EL (cell line): ENCODE measurements around the gene STK24.

Source experiments
- DNase-seq: peaks from one replicate; pipeline ENCODE4 v3.0.0-alpha.2; 2016

STK24 gene

DNA sequence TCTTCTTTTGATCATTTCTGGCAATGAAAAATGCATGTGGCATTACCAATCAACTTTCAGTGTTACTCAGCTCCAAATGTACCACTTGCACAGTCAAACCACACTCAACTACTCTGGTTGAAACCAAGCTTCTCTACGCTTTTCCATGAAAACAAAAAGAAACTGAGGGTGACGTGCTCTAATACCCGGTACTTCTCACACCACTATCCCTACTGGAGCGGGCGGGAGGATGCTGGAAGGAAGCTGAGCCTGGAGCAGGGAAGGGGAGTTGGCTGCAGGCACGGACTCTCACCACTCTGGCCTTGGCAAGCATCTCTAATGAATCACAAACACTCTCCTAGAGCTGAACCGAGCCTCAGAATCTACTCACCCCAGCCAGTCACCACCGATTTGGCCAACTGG, 48.2 kb downstream of the STK24 start:
- DNase-seq = no peak

DNA sequence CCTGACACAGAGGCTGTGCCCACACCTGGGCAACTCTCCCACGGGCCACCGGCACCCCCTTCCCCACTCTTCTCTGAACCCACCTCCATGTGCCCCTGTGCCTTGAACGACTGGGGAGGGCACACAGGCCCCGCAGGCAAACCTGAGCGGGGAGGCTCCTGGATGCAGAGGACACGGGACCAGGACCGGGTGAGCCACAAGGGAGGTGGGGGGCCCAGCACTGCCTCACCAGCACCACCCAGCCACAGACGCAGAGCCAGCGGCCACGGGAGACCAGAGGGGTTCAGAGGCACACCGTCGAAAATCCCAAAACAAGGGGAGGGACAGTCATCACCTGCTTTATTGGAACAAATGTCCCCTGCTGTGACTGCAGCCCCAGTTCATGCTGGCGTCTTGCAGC, 49.4 kb downstream of the STK24 start:
- no peak for DNase-seq

DNA sequence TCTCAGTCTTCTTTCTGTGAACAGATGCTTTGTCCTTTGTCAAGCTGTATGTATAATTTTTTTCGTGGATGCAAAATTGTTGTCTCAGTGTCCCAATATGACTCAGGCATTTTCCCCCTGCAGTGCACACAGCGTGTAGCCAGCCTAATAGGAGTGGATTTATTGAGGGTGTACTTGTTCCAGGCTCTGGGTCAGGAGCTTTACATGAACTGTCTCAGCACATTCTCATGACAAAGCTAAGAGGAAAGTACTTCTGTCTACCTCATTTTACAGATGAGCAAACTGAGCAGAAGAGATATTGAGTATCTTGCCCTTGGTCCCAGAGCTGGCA, 50.8 kb downstream of the STK24 start:
- no peak for DNase-seq

DNA sequence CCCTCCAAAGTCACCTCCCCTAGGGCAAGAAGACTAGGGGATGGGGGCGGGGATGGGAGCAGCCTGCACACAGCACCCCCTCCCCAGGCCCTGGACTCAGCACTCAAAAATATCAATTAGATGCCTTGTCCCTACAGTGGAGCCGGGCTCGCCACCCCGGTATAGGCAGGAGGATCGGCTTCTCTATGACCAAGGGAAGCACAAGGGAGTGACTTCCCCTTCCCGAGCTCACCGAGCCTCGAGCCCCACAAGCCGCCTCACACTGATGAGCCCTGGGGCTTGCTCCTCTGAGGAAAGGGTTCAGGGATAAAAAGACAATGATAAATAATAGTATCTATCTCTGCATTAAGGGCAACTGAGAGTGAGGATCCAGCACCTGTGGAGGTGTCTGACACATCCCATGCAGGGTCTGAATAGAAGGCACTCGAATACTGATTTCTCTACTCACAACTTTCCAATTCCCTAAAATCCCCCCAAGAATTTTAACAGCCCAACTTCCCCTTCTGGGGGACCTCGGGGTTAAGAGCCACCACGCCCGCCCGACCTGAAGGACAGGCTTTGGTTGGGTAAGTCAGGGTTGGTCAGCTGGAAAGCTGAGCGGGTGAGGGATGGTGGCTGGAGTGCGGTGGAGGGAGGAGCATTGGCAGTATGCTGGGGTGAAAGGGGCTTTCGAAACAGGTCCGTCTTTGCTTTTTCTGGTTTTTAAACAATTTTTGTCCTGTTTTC, 51.3 kb downstream of the STK24 start:
- DNase-seq = no peak

DNA sequence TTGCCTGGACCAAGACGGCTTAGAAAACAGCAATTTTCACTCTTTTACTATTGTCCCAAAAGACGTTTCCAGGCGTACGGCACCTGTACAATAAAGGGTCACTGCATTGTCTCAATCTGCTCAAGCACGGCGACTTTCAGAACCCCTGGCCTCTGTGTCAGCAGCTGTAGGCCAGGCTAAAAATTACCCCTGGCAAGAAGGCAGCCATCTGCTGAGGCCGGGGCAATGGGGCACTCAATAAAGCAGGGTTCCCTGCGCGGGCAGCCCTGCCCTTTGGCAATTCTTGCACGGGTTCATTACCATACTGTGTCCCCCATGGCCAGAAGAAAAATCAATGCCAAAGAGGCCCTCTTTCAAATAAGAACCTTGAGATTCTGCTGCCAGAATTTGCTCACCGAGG, 52.1 kb downstream of the STK24 start:
- no peak for DNase-seq

DNA sequence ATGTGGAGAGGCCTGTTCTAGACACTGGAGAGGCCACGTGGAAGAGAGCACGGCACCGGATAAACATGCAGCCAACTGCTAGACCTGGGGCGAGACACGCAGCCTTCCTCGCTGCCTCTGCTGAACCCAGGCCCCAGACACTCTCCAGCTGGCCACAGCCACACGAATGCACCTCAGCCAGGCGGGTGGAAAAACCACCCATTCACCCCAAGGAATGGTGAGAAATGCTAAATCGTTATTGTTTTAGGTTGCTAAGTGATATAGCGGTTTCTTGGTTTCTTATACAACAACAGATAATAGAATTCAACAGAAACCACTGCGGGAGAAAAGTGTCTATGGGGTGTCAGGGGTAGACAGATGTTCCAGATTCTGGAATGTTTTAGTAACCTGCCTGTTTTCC, 52.5 kb downstream of the STK24 start:
- no peak for DNase-seq

DNA sequence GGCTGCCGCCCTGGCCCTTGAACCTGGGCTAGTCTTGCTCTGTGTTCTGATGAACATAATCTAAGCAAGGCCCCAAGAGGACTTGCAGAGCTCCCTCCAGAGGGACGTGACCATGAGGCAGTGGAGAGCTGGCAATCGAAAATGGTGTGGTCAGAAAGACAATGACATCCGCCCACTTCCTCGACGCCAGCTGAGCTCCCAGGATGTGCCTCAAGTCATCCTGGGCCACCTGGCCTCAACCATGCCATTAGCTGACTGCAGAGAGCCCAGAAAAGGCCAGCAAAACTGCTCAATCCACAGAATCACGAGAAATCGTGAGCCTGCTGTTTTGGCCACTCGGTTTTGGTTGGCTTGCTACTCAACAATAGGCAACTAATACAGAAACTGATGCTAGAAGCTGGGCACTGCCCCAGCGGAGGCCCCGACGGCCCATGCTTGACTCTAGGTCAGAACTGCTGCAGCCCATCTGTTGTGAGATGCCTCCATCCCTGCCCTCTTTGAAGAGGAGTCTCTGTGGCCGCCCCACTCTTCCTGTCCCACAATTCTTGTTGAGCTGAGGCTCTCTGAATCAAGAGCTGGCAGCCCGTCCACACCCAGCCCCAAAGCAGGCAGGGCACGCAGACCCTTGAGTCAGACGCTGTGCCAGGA, 53.3 kb downstream of the STK24 start:
- DNase-seq = no peak

DNA sequence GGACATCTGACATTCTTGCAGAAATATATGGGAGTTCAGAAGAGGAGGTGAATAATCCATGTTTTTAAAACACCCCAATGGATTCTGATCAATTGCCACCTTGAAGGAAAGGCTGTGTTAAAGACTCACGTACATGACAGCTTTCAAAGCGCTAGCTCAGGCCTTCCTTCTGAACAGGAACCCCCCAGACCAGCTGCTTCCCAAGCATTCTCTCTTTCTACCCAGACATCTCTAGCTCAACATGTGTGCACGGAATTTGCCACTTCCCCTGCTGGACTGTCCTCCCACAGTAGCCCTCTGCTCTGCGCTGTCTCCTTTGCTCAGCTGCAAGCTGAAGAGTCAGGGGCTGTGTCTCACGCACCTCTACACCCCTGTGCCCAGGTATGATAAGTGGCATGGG, 54.5 kb downstream of the STK24 start:
- DNase-seq = no peak

DNA sequence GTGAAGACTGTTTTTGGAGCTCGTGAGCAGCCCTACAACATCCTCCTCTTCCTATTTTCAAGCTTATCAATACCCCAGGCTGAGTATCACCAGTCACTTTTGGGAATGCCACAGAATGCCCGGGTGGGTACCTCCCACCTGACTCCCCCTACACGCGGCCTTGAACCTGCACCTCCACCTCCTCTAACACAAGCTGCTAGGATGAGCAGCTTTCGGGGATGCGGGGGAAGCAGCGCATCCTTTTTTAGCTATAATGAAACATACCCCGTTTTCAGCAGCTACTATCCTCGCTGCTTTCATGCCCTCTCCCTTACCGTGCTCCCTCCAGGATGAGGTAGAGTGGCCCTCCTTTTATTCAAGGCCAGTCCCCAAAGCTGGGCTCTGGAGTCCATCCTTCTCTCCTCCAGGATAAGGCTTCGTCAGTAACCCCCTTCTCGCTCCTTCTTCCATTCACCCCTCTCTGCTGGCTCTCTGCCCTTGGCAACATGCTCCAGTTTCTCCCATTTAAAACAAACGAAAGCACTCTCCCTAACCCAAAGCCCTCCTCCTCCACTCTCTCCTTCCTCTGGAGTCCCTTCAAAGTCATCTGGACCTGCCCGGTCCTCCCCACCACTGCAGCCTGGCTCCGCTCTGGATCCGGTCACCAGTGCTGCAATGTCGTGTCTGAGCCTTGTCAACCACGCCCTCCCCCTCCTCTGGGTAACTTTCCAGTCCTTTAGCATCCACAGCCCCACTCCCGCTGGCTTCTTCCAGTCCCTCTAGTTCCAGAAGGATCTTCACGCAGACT, 55.3 kb downstream of the STK24 start:
- DNase-seq = no peak

DNA sequence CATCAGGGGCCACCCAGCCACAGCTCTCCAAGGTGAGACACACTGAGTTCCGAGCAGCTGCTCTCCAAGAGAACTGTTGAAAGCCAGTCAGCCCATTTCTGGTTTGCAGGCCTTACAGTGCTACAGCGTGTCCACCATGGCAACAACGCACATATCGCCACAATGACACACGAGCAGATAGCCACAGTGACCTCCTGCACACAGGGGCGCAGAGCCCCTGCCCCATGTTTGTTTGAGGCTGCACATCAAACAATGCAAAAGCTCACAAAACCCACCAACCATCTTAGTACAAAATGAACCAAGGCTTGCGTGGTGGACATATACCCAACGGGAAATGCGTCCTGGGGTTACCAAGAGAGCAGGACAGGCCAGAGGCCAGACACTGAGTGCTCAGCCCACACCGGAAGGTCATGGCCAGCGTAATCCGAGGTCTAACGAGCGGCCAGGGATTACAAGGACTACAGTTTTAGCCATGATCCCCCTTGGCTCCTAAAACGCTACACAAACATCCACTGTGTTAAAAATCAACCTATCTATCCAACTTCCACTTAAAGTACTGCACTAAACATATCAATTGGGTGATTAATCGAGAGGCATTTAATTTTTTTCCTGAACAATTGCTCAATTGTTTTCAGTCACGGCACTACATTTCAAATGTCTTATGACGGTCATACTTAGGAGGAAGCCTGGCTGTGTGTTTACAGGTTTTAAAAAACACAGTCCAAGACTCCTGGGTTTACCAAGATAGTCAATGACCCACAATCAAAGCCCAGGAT, 56.0 kb downstream of the STK24 start:
- DNase-seq = no peak

DNA sequence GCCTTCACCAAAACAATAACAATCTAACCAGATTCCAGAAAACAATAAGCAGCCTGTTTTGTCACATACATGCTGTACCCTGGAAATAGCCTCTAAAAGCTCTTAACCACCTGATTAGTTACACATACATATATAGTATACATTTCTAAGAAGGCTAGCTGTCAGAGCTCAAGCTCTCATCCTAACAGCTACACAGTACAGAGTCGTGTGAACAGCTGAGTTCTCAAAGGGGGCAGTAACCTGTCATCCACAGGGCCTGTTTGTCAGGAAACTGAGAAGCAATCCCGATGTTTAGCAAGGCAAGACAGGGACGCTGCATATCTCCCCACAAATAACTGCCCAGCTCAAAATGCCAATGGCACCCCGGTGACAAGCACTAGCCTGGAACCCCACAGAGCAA, 56.9 kb downstream of the STK24 start:
- DNase-seq = no peak

DNA sequence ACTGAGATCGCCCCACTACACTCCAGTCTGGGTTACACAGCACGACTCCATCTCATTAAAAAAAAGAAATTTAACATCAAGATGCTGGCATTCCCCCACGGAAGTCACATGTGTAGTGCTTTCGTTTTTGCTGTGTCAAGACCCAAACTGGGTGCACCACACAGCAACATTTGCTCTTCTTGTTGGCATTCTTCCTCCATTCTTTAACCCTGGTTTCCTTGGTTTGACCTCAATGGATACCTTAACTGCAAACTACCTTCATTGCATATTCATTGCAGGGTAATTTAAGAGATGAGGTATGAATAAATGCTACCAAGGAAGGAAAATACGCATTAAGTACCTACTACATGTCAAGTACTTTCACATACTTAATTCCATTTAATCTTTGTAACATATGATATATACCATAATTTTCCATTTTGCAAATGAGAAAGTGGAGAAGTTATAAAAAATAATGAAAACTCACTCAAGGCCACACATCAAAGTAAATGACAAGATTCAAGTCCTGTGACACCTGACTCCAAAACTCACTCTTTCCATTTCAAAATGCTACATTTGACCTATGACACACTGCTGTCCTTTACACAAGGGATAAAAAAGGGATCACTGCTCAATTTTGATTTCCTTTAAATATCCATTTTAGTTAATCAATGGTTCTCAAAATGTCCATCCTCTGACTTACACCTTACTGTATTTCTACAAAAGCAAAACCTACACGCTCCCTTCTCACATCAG, 59.2 kb downstream of the STK24 start:
- DNase-seq = no peak

DNA sequence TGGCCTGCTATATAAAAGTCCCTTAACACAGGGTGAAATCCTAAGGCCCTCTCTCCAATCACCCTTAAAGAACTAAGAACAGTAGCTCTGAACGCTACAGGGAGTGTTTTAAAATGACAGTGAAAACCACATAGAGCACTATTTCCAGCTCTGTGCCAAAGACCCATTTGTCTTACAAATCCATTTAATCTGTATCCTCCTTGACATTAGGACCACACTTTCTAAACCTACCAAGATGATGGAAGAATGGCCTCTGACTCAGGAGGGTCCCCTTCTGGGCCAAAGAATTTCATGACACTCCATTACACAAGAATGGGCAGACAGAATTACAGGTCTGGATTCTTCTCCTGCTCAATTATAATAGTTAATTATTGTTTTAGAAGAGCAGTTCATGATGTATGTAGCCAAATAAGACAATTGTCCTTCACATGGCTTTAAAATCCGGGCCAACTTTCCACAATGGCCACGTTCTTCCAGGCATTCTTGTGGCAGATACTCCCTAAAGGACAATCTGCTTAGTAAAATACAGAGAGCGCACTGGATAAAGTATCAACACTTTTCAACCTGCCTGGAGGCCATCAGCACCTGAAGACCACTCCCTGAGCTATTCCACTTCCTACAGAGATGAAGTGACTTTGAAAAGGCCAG, 61.0 kb downstream of the STK24 start:
- DNase-seq = no peak

DNA sequence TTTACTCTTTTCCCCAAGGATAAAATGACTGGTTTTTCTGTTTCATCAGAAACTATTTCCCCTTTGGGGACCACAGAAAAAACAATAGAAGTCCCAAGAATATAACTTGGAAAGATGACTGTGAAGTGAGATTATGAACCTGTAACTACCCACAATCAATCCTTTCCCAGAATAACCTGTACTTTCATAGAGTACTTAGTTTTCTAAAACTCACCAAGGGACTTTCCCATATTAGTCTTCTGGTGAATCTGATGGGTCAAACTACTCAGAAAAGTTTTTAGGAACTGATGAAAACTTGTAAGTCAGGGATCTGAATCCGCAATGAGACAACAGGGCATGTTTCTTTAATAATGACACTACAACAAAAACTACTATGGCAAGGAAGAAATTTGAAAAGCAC, 62.6 kb downstream of the STK24 start:
- no peak for DNase-seq

DNA sequence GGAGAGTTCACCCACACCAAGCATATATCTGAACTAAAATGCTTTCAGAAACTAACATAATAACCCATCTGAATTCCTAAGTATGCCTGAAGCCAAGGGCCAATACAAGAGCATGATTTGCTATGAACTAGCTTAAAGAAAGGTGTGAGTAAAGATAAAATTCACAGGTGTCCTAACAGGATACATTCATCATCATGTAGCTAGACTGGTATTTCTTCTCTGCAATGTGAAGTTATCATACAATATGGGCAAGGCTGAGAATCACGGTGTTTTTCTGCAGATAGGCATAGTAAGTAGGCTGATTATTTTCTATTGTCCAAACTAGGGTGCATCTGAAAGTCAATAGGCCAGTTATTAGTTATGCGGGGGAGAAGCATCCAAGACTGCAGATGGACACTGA, 63.1 kb downstream of the STK24 start:
- no peak for DNase-seq

DNA sequence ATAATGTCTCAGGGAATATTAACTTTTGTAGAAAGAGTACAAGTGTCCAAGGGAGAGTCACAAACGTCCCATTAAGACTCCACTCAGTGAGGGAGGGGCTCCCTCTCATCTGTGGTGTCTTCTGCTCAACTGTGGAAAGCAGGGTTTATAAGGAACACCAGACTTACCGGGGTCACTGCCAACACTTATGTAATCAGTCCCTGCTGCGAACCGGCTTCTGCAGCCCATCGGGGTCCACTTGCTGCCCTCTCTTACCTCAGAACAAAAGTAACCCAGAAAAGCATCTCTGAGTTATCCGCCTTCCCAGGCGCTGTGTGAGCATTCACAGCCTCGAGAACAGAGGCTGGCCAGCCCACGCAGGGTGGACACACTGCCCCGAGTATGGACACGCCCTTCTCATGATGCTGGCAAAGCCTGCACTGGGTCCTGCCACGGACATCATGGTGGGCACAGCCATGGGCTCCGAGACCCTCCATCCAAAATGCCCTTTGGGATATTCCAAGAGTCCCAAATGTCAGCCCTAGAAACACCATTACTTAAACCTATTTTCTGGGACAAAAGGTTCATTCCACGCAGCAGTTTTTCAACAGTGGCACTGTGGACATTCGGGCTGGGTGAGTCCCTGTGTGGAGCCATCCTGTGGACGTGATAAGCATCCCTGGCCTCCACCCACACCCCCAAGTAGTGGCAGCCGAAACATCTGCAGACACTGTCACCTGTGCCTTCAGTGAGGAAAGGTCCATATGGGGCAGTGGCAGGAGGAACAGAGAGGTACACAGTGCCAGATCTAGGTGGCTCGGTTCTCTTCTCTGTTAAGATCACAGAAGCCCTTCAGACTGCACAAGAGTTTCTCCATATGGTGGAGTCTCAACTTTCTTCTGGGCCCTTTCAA, 63.9 kb downstream of the STK24 start:
- no peak for DNase-seq

DNA sequence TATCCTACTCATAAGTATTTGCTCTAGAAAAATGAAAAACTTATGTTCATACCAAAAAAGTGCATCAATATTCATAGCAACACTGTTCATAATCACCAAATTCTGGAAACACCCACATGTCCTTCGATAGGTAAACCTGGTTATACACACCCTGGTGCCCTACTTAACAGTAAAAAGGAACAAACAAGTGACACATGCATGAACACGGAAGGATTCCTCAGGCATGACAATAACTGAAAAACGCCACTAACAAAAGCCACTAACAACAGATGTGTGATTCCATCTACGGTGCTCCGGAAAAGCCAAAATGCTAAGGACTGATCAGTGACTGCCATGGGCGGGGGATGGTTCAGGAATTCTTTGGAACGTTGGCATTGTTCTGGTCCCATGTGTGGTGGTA, 65.5 kb downstream of the STK24 start:
- DNase-seq = no peak

DNA sequence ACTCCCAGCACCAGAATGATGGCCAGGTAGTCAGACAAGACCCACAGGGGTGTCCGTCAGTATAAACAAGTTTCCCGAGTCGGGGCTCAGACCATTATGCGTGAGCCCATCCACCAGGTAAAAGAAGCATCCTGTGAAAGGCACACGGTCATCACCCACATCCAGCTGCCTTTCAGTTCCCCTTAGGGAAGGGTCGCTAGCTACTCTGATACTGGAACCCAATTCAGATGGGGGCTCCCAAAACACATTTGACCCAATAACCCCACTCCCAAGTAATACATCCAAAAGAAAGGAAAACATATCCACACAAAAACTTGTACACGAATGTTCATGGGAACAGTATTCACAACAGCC, 66.8 kb downstream of the STK24 start:
- no peak for DNase-seq

DNA sequence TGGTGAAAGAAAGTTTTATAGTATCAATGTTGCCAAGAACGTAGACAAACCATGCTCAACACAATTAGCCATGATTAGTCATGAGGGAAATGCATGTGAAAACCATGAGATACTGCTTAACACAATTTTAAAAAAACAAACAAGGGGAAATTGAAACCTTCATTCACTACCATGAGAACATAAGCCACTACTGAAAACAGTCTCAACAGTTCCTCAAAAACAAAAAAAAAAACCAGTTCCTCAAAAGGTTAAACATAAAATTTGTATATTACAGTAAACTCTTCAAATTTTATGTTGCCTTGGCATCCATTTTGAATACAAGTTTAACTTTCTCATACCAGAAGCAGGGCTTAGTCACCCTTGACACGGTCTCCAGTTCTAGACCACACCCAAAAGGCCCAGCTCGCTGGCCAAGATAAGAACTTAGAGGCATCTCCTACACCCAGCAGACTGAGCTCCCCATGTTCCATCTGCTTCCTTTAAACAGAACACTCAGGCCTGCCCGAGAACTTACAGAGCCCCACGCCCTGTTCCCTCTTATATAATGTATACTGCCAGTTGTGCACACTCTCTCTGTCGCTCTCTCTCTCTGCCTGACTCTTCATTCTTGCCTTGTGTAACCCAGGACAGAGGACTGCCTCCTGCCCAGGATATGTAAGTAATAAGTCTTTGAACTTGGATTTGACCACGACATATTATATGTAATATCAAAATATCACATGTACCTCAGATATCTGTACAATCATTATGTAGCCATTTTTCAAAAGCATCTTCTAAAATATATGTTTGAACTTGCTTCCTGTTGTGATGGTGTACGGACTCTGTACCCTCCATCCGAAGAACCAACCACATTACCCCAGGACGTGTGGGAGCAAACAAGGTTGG, 67.4 kb downstream of the STK24 start:
- DNase-seq = peak; percentile 92

DNA sequence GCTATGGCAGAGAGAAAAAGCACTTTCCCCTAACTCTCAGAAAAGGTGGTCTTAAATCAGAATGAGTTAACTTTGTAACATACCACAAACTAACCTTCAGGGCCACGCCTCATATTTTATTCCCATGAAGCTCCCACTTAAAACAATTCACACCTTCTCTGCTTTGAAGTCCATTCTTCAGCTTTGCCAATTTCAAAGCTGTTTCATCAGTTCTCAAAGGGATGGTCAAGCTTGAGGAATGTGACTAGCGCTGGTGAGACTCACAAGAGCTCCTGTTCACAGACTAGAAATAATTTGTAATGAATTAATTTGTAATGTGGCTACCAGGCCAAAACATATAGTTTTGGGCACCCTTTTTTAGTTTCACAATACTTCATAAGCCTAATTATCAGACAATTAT, 68.2 kb downstream of the STK24 start:
- DNase-seq = peak; percentile 73
